ENCODE results near the gene SLC25A13.

The SLC25A13 gene

GRCh38 chr7:96322847-96323461 is 1.1 kb upstream of the SLC25A13 start:
- DNase-seq (ENCODE audit: low read depth), result no peak

GRCh38 chr7:96322373-96322695 is 436 bp upstream of the SLC25A13 start:
- DNase-seq (ENCODE audit: low read depth), result no peak

- DNase-seq (ENCODE audit: low read depth), result peak; percentile 56
Measured at GRCh38 chr7:96321031-96321657, 754 bp downstream of the SLC25A13 start.

GRCh38 chr7:96320442-96320841 is 1.5 kb downstream of the SLC25A13 start:
- DNase-seq (ENCODE audit: low read depth), result no peak

- DNase-seq (ENCODE audit: low read depth), result no peak
Measured at GRCh38 chr7:96319439-96319838, 2.5 kb downstream of the SLC25A13 start.

GRCh38 chr7:96316949-96317348 is 4.9 kb downstream of the SLC25A13 start:
- DNase-seq (ENCODE audit: low read depth), result no peak

- DNase-seq (ENCODE audit: low read depth), result no peak
Measured at GRCh38 chr7:96315125-96315512, 6.8 kb downstream of the SLC25A13 start.

GRCh38 chr7:96314402-96315124 is 7.3 kb downstream of the SLC25A13 start:
- DNase-seq (ENCODE audit: low read depth), result no peak

- DNase-seq (ENCODE audit: low read depth), result no peak
Measured at GRCh38 chr7:96313940-96314339, 8.0 kb downstream of the SLC25A13 start.

- no peak for DNase-seq (ENCODE audit: low read depth)
Measured at GRCh38 chr7:96312502-96312901, 9.4 kb downstream of the SLC25A13 start.

GRCh38 chr7:96311967-96312366 is 9.9 kb downstream of the SLC25A13 start:
- no peak for DNase-seq (ENCODE audit: low read depth)

GRCh38 chr7:96310110-96310509 is 11.8 kb downstream of the SLC25A13 start:
- DNase-seq (ENCODE audit: low read depth), result no peak

GRCh38 chr7:96308950-96309263 is 13.0 kb downstream of the SLC25A13 start:
- DNase-seq (ENCODE audit: low read depth), result no peak

- no peak for DNase-seq (ENCODE audit: low read depth)
Measured at GRCh38 chr7:96308253-96308949, 13.5 kb downstream of the SLC25A13 start.

GRCh38 chr7:96306385-96307125 is 15.3 kb downstream of the SLC25A13 start:
- DNase-seq (ENCODE audit: low read depth), result no peak

- DNase-seq (ENCODE audit: low read depth), result no peak
Measured at GRCh38 chr7:96305915-96306314, 16.0 kb downstream of the SLC25A13 start.

GRCh38 chr7:96304573-96304972 is 17.3 kb downstream of the SLC25A13 start:
- DNase-seq (ENCODE audit: low read depth), result no peak

GRCh38 chr7:96303686-96304443 is 18.0 kb downstream of the SLC25A13 start:
- DNase-seq (ENCODE audit: low read depth), result no peak

- no peak for DNase-seq (ENCODE audit: low read depth)
Measured at GRCh38 chr7:96303105-96303685, 18.7 kb downstream of the SLC25A13 start.

- DNase-seq (ENCODE audit: low read depth), result no peak
Measured at GRCh38 chr7:96300986-96301385, 20.9 kb downstream of the SLC25A13 start.

- no peak for DNase-seq (ENCODE audit: low read depth)
Measured at GRCh38 chr7:96300502-96300901, 21.4 kb downstream of the SLC25A13 start.
